NCI-H460 (cell line): ENCODE measurements around the gene HDAC11. TPM values are rescaled to one million over a fixed set of nuclear protein-coding genes. Genes with fewer than 3 reads are reported as not detected.

Experiments
- DNase-seq: peaks from one replicate; pipeline ENCODE4 v3.0.0-alpha.2; 2016; ENCODE audit warnings: low read depth; ENCODE audit errors: extremely low read depth
- total RNA-seq: library from RNA; depleted of rRNA; stranded (reverse); fragments of >200 nt; shearing (Covaris generic); gene quantifications from 2 replicates; pipeline ENCODE4 v1.2.3, GENCODE V29; 2014

HDAC11 gene
- total RNA-seq, 1 experiment from 2014 or later = 1.6 TPM

- DNase-seq = no peak
These were observed 59.6 kb downstream of the HDAC11 start for GRCh38 chr3:13539671-13540070.

- no peak for DNase-seq
These were observed 60.3 kb downstream of the HDAC11 start for GRCh38 chr3:13540297-13540995.

- DNase-seq = no peak
These were observed 61.6 kb downstream of the HDAC11 start for GRCh38 chr3:13541691-13542090.

- no peak for DNase-seq
These were observed 62.0 kb downstream of the HDAC11 start for GRCh38 chr3:13542142-13542541.

- DNase-seq = no peak
These were observed 63.1 kb downstream of the HDAC11 start for GRCh38 chr3:13543253-13543652.

- no peak for DNase-seq
These were observed 64.3 kb downstream of the HDAC11 start for GRCh38 chr3:13544293-13544831.

- no peak for DNase-seq
These were observed 65.0 kb downstream of the HDAC11 start for GRCh38 chr3:13544951-13545651.

- DNase-seq = no peak
These were observed 65.9 kb downstream of the HDAC11 start for GRCh38 chr3:13545952-13546454.

- DNase-seq = no peak
These were observed 66.6 kb downstream of the HDAC11 start for GRCh38 chr3:13546667-13547171.

- no peak for DNase-seq
These were observed 67.7 kb downstream of the HDAC11 start for GRCh38 chr3:13547591-13548371.

GRCh38 chr3:13548696-13549622, 68.9 kb downstream of the HDAC11 start, which contains the start of gene FBLN2:
Gene FBLN2 (plus strand): TSS chr3:13549125. CDS start chr3:13570356, 21,231 bp downstream.
- DNase-seq = no peak

- DNase-seq = no peak
These were observed 69.7 kb downstream of the HDAC11 start for GRCh38 chr3:13549623-13550422.

- no peak for DNase-seq
These were observed 70.3 kb downstream of the HDAC11 start for GRCh38 chr3:13550423-13550690.

GRCh38 chr3:13550791-13551360, 70.8 kb downstream of the HDAC11 start:
- no peak for DNase-seq

- no peak for DNase-seq
These were observed 72.9 kb downstream of the HDAC11 start for GRCh38 chr3:13552857-13553652.

- no peak for DNase-seq
These were observed 73.6 kb downstream of the HDAC11 start for GRCh38 chr3:13553686-13554085.

GRCh38 chr3:13555753-13556152, 75.6 kb downstream of the HDAC11 start:
- no peak for DNase-seq
